Measurements from ENCODE around the gene FAM200B.

DNA sequence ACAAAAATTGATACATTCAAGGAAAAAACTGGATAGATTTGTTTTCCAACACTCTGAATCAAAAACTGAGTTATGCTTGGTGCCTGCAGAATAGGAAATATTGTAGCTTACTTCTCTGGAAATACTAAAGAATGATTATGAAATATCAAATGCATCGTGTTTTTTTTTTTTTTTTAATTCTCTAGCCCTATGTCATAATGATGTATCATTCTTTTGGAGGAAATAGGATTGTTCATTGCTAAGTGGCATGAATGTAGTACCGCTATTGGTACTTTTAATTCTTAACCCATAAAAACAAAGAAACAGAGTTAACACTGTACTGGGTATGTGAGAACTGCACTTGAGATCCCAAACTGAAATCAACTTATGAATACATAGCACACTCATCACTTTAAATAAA is 7.6 kb upstream of the FAM200B start:
- TF ChIP-seq, protein P1, sequence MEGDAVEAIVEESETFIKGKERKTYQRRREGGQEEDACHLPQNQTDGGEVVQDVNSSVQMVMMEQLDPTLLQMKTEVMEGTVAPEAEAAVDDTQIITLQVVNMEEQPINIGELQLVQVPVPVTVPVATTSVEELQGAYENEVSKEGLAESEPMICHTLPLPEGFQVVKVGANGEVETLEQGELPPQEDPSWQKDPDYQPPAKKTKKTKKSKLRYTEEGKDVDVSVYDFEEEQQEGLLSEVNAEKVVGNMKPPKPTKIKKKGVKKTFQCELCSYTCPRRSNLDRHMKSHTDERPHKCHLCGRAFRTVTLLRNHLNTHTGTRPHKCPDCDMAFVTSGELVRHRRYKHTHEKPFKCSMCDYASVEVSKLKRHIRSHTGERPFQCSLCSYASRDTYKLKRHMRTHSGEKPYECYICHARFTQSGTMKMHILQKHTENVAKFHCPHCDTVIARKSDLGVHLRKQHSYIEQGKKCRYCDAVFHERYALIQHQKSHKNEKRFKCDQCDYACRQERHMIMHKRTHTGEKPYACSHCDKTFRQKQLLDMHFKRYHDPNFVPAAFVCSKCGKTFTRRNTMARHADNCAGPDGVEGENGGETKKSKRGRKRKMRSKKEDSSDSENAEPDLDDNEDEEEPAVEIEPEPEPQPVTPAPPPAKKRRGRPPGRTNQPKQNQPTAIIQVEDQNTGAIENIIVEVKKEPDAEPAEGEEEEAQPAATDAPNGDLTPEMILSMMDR (IDR thresholded peaks at IDR 0.05) = no peak
- TF ChIP-seq POLR2A (IDR thresholded peaks at IDR 0.05) = no peak
- TF ChIP-seq POLR2AphosphoS5 (IDR thresholded peaks at IDR 0.05) = no peak
